Neural cell (in vitro differentiated cells): ENCODE data around the gene YJEFN3. TPM values are rescaled to one million over a fixed set of nuclear protein-coding genes. Genes with fewer than 3 reads are reported as not detected.
A peak's percentile ranks its signal among the peaks of the same experiment; 100 is the strongest.

Source experiments
- H2AFZ ChIP-seq: fragments of 200-600, 300-800 bp; sonication (generic), shearing (Covaris generic); 2 replicates; pipeline ENCODE4 v1.6.0; 2014; ENCODE audit warnings: low read depth, mild to moderate bottlenecking, antibody characterized with exemption, low read length, moderate library complexity
- H3F3A ChIP-seq: fragments of 200-600 bp; shearing (Covaris generic); 2 replicates; pipeline ENCODE4 v1.6.1; 2016; ENCODE audit warnings: mild to moderate bottlenecking, moderate library complexity, mixed read lengths, antibody characterized with exemption, low read length; ENCODE audit not compliant: insufficient read depth, poor library complexity, severe bottlenecking
- H3K27ac ChIP-seq: fragments of 200-600, 300-800 bp; sonication (generic), shearing (Covaris generic); 2 replicates; pipeline ENCODE4 v1.5.1; 2014; ENCODE audit warnings: mild to moderate bottlenecking, low read length, moderate library complexity
- H3K27me3 ChIP-seq: fragments of 300-800, 200-600 bp; sonication (generic), shearing (Covaris generic); 2 replicates; pipeline ENCODE4 v1.6.0; 2014; ENCODE audit warnings: mild to moderate bottlenecking, low read depth, low read length, moderate library complexity; ENCODE audit not compliant: insufficient read depth
- H3K36me3 ChIP-seq: fragments of 300-800, 200-600 bp; sonication (generic), shearing (Covaris generic); 2 replicates; pipeline ENCODE4 v1.5.1; 2014; ENCODE audit warnings: mild to moderate bottlenecking, antibody characterized with exemption, low read length, moderate library complexity; ENCODE audit not compliant: insufficient read depth
- H3K4me2 ChIP-seq: fragments of 300-800, 200-600 bp; sonication (generic), shearing (Covaris generic); 2 replicates; pipeline ENCODE4 v1.6.0; 2014; ENCODE audit warnings: mild to moderate bottlenecking, low read length
- H3K4me3 ChIP-seq: fragments of 300-800, 200-600 bp; sonication (generic), shearing (Covaris generic); 2 replicates; pipeline ENCODE4 v1.5.1; 2014; ENCODE audit warnings: mild to moderate bottlenecking, low read length, moderate library complexity
- H3K79me2 ChIP-seq: fragments of 200-600 bp; shearing (Covaris generic); replicated peaks from 2 replicates; pipeline ENCODE4 v1.6.0; 2014; ENCODE audit warnings: mild to moderate bottlenecking, low read length, moderate library complexity; ENCODE audit not compliant: insufficient read depth
- H3K9ac ChIP-seq: fragments of 300-800, 200-600 bp; sonication (generic), shearing (Covaris generic); 2 replicates; pipeline ENCODE4 v1.6.1; 2016; ENCODE audit warnings: mild to moderate bottlenecking, low read length, mixed read lengths
- H3K9me2 ChIP-seq: fragments of 200-600 bp; shearing (Covaris generic); 2 replicates; pipeline ENCODE4 v1.6.1; 2016; ENCODE audit warnings: mild to moderate bottlenecking, low read length, mixed read lengths; ENCODE audit not compliant: insufficient read depth
- H3K9me3 ChIP-seq: fragments of 200-600, 300-800 bp; sonication (generic), shearing (Covaris generic); 2 replicates; pipeline ENCODE4 v1.6.1; 2016; ENCODE audit warnings: mild to moderate bottlenecking, mixed run types, low read length, moderate library complexity, mixed read lengths
- H4K20me1 ChIP-seq: fragments of 200-600 bp; shearing (Covaris generic); 2 replicates; pipeline ENCODE4 v1.6.1; 2016; ENCODE audit warnings: mild to moderate bottlenecking, mixed run types; ENCODE audit not compliant: insufficient read depth
- EP300 ChIP-seq: fragments of 450-650 bp; conservative IDR thresholded peaks from 2 replicates; pipeline ENCODE4 v1.6.1; 2014; ENCODE audit warnings: antibody characterized with exemption, mild to moderate bottlenecking, moderate library complexity; ENCODE audit not compliant: poor library complexity, severe bottlenecking
- EZH2 ChIP-seq: fragments of 200-600, 300-800 bp; shearing (Covaris generic), sonication (generic); IDR thresholded peaks from 2 replicates; pipeline ENCODE4 v1.6.1; 2014; ENCODE audit warnings: antibody characterized with exemption, low read length, borderline replicate concordance, mild to moderate bottlenecking; ENCODE audit not compliant: insufficient read depth, poor library complexity, severe bottlenecking
- MXI1 ChIP-seq: fragments of 450-650 bp; conservative IDR thresholded peaks from 2 replicates; pipeline ENCODE4 v1.6.1; 2014; ENCODE audit warnings: antibody characterized with exemption, mild to moderate bottlenecking; ENCODE audit not compliant: poor library complexity, severe bottlenecking
- POLR2AphosphoS5 ChIP-seq: IDR thresholded peaks from 2 replicates; pipeline ENCODE4 v1.6.1; 2012
- RAD21 ChIP-seq: fragments of 450-650 bp; conservative IDR thresholded peaks from 2 replicates; pipeline ENCODE4 v1.6.1; 2014; ENCODE audit warnings: antibody characterized with exemption, mild to moderate bottlenecking, moderate library complexity
- SMC3 ChIP-seq: fragments of 450-650 bp; conservative IDR thresholded peaks from 2 replicates; pipeline ENCODE4 v1.6.1; 2014; ENCODE audit warnings: antibody characterized with exemption, mild to moderate bottlenecking, moderate library complexity; ENCODE audit not compliant: poor library complexity
- TAF1 ChIP-seq: IDR thresholded peaks from 2 replicates; pipeline ENCODE4 v1.6.1; 2012; ENCODE audit warnings: low read depth
- polyA plus RNA-seq: library from polyadenylated mRNA; depleted of rRNA; stranded (reverse); fragments of >200 nt; gene quantifications from 2 replicates; pipeline ENCODE4 v1.2.3, GENCODE V29; 2014
- TF ChIP-seq, protein P1 (sequence below): IDR thresholded peaks from 2 replicates; pipeline ENCODE4 v1.6.1; 2012; ENCODE audit warnings: borderline replicate concordance
- TF ChIP-seq, protein P2 (sequence below): fragments of 450-650 bp; IDR thresholded peaks from 2 replicates; pipeline ENCODE4 v1.5.1; 2014; ENCODE audit warnings: antibody characterized with exemption, mild to moderate bottlenecking, moderate library complexity; ENCODE audit not compliant: poor library complexity, severe bottlenecking

YJEFN3 gene
- polyA plus RNA-seq, 1 donor from 2014 or later = 26.9 TPM

DNA sequence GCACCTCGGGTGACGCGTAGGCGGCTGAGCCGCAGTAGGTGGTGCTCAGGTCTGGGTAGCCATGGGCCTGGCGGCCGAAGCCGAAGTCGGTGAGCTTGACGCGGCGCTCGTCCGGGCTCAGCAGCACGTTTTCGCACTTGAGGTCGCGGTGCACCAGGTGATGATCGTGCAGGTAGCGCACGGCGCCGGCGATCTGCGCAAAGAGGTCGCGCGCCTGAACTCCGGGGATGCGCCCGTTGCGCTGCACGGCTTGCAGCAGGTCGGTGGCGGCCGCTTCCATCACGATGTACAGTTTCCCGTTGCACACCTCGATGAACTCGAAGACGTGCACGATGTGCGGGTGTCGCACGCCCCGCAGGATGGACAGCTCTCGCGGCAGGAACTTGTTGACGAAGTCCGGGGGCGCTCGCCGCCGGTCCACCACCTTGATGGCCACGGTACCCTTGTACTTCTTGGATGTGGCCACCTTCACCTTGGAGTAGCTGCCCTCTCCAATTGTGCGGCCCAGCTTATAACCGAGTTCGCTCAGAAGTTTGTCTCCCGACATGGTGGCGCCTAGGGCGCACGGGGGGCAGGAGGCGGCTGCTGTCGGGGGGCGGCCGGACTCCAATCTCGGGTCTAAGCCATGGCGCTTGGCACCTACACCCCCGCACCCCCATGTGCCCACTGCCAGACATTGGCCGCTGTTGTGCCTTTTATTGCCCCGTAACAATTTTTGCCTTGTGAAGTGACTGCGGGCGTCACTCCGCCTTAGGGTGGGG, 13.7 kb upstream of the YJEFN3 start, which contains the start of gene TSSK6:
TSS of gene TSSK6 (minus strand) at position 668 of the 761 bp plus-strand sequence. CDS start at position 547, 121 bp downstream.
- peaks cover 23% of the 10 kb centered on the region for H3K79me2 ChIP-seq
- no peaks in the 10 kb centered on the region for H3K36me3 ChIP-seq
- peak within 1 kb of the TSS; percentile 81 for H3K9ac ChIP-seq
- no peaks in the 10 kb centered on the region for H3F3A ChIP-seq
- peak within 1 kb of the TSS; percentile 95 for H3K4me2 ChIP-seq
- no peak for TF ChIP-seq POLR2AphosphoS5
- H3K9me3 ChIP-seq = no peaks in the 10 kb centered on the region
- H4K20me1 ChIP-seq = no peaks in the 10 kb centered on the region
- H3K4me3 ChIP-seq = peak within 1 kb of the TSS; percentile 86
- no peaks in the 10 kb centered on the region for H3K27me3 ChIP-seq
- H3K27ac ChIP-seq = peak within 1 kb of the TSS; percentile 74
- H3K9me2 ChIP-seq = no peaks in the 10 kb centered on the region
- peak within 1 kb of the TSS; percentile 69 for H2AFZ ChIP-seq

DNA sequence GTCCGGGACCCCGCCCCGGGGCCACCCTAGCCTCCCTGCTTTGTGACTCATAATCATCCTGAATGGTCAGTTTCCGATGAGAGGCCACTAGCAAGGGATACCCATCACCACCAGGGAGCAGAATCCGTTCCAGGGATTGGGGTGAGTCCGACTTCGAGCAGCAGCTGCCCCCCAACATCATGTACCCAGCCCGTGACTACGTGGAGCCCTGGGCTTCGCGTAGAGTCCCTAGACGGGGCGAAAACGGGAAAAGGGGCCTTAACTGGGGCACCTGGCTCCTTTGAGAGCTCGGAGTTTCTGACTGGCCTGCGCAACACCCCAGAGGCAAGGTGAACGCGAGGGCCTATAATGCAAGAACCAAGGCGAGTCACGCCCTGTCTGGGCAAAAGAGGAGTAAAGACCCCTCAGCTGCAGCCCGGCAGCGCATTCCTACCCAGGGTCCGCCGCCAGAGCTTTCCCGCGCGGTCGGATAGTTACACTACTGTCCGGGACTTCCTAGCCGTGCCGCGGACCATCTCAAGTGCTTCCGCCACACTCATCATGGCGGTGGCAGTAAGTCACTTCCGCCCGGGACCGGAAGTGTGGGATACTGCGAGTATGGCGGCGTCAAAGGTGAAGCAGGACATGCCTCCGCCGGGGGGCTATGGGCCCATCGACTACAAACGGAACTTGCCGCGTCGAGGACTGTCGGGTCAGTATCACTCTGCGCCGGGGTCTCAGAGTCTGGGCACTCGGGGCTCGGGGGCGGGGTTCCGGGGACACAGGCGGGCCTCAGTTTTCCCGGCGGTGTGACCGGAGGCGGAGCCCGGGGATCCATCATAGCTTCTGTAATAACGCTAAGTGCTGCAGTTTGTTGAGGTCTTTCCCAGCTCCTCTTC, 12.8 kb upstream of the YJEFN3 start, which contains the start of gene NDUFA13:
TSS of gene NDUFA13 (plus strand) at position 584 of the 878 bp plus-strand sequence. CDS start at position 598, 14 bp downstream.
- Histone ChIP-seq H3K27me3 (no peaks in the 10 kb centered on the region), H3K9me2 (no peaks in the 10 kb centered on the region), H3K4me3 (peak within 1 kb of the TSS; percentile 86), H3K36me3 (no peaks in the 10 kb centered on the region), H3K9me3 (no peaks in the 10 kb centered on the region), H3F3A (no peaks in the 10 kb centered on the region), H2AFZ (peak within 1 kb of the TSS; percentile 69), H3K27ac (peak within 1 kb of the TSS; percentile 74), H3K9ac (peak within 1 kb of the TSS; percentile 81), H4K20me1 (no peaks in the 10 kb centered on the region), H3K79me2 (peaks cover 29% of the 10 kb centered on the region), H3K4me2 (peak within 1 kb of the TSS; percentile 95)
- TF ChIP-seq, protein P1, sequence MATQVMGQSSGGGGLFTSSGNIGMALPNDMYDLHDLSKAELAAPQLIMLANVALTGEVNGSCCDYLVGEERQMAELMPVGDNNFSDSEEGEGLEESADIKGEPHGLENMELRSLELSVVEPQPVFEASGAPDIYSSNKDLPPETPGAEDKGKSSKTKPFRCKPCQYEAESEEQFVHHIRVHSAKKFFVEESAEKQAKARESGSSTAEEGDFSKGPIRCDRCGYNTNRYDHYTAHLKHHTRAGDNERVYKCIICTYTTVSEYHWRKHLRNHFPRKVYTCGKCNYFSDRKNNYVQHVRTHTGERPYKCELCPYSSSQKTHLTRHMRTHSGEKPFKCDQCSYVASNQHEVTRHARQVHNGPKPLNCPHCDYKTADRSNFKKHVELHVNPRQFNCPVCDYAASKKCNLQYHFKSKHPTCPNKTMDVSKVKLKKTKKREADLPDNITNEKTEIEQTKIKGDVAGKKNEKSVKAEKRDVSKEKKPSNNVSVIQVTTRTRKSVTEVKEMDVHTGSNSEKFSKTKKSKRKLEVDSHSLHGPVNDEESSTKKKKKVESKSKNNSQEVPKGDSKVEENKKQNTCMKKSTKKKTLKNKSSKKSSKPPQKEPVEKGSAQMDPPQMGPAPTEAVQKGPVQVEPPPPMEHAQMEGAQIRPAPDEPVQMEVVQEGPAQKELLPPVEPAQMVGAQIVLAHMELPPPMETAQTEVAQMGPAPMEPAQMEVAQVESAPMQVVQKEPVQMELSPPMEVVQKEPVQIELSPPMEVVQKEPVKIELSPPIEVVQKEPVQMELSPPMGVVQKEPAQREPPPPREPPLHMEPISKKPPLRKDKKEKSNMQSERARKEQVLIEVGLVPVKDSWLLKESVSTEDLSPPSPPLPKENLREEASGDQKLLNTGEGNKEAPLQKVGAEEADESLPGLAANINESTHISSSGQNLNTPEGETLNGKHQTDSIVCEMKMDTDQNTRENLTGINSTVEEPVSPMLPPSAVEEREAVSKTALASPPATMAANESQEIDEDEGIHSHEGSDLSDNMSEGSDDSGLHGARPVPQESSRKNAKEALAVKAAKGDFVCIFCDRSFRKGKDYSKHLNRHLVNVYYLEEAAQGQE = peak; percentile 38
- TF ChIP-seq EZH2 = no peak
- no peak for TF ChIP-seq SMC3
- TF ChIP-seq, protein P2, sequence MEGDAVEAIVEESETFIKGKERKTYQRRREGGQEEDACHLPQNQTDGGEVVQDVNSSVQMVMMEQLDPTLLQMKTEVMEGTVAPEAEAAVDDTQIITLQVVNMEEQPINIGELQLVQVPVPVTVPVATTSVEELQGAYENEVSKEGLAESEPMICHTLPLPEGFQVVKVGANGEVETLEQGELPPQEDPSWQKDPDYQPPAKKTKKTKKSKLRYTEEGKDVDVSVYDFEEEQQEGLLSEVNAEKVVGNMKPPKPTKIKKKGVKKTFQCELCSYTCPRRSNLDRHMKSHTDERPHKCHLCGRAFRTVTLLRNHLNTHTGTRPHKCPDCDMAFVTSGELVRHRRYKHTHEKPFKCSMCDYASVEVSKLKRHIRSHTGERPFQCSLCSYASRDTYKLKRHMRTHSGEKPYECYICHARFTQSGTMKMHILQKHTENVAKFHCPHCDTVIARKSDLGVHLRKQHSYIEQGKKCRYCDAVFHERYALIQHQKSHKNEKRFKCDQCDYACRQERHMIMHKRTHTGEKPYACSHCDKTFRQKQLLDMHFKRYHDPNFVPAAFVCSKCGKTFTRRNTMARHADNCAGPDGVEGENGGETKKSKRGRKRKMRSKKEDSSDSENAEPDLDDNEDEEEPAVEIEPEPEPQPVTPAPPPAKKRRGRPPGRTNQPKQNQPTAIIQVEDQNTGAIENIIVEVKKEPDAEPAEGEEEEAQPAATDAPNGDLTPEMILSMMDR = peak; percentile 15
- peak; percentile 70 for TF ChIP-seq TAF1
- peak; percentile 84 for TF ChIP-seq MXI1
- TF ChIP-seq RAD21 = no peak
- TF ChIP-seq EP300 = peak; percentile 44
- peak; percentile 100 for TF ChIP-seq POLR2AphosphoS5
